HG02943 (cell line): ENCODE data around the gene PDP2.
"Not testable (repeated sequence)": the region's sequence is repeated elsewhere in the genome, so short reads cannot be mapped to it uniquely, and the experiment has no call there.

Source experiments
- ATAC-seq: cut with Tn5 transposase; IDR thresholded peaks from one replicate; pipeline ENCODE4 v1.9.1; 2021; ENCODE audit warnings: mild to moderate bottlenecking, low read depth, moderate library complexity; ENCODE audit not compliant: unreplicated experiment

PDP2 gene

DNA sequence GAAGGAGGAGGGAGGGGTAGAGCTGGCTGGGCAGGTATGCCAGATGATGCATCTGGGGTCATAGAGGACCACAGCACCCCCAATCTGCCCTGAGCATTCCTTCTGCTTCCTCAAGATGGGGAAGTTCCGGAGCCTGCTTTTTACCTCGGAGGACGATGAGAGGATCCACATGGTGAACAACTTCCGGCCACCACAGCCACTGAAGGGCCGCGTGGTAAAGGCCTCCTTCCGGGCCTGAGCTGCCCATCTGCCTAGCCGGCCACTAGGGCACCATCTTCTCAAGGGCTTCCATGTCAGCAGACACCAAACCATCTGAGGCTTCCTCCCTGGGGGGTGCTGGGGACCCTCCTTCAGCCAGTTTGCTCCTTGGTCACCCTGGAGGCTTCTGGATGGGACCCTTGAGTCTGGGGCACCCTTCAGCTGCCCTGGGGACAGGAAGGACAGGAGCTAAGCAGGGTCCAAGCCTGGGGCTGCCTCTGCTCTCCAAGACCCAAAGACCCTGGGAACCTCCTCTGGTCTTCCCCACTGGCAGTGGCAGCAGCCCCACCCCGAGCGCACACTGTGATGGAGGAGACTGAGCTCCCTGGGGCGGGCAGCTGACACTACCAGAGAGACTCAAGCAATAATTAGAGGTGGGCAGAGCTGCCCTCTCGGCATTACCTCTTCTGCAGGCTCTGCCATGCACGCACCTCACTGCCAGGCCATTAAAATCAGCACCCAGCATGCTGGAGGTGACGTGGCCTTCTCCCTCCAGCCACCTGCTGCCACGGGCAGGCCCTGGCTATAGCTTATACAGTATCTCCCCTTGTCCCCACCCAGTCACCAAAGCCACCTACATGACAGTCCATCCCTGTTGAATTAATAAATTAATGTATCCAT is 26.8 kb upstream of the PDP2 start:
- ATAC-seq, result no peak

- no peak for ATAC-seq
These were observed 24.1 kb upstream of the PDP2 start for GRCh38 chr16:66856184-66856730.

DNA sequence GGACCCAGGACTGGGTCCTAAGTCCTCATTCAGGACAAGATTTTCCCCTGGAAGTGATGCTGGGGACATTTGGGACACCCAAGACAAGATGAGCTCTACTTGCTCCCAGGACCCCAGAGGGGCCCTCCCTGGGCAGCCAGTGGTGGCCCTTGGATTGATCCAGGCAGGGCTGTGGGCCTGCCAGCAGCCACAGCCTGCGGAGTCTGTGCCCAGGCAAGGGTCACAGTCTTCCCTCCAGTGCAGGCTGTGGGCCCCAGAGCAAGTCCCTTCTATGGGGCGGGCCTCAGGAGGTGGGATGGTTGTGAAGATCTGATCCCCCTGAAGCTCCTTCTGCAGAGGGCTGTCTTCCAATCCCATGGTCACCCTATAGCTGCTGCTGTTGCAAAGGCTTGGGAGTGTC is 23.5 kb upstream of the PDP2 start:
- no peak for ATAC-seq

- no peak for ATAC-seq
These were observed 22.9 kb upstream of the PDP2 start for GRCh38 chr16:66857437-66857836.

DNA sequence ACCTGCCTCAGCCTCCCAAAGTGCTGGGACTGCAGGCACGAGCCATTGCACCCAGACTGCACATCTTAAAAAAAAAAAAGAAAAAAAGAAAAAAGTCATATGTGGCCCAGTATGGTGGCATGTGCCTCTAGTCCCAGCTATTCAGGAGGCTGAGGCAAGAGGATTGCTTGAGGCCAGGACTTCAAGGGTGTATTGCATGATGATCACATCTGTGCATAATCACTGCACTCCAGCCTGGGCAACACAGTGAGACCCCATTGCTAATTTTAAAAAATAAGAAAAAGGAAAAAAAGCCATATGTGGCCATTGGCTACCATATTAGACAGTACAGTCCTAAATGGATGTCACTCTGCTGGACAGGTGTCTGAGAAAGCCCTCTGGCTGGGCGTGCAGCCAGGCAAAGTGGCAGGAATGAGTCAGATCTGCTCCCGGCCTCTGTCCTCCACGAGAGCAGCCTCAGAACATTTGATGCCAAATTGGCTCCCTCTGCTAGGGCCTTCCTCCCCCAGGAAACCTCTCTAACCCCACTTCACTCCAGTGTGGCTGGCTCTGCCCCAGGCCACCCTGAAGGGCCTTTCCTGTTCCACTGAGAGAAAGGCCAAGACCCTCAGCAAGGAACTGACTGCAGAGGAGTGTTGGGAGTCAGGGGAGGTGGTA is 21.4 kb upstream of the PDP2 start:
- ATAC-seq, result no peak

GRCh38 chr16:66859397-66860068 is 20.8 kb upstream of the PDP2 start:
- no peak for ATAC-seq

- no peak for ATAC-seq
These were observed 18.2 kb upstream of the PDP2 start for GRCh38 chr16:66862023-66862520.

GRCh38 chr16:66863707-66864106 is 16.6 kb upstream of the PDP2 start:
- ATAC-seq, result no peak

GRCh38 chr16:66869424-66869823 is 10.9 kb upstream of the PDP2 start:
- no peak for ATAC-seq

- ATAC-seq, result not testable (repeated sequence)
These were observed 9.0 kb upstream of the PDP2 start for GRCh38 chr16:66871363-66871762.

- ATAC-seq, result no peak
These were observed 8.5 kb upstream of the PDP2 start for GRCh38 chr16:66871840-66872239.

DNA sequence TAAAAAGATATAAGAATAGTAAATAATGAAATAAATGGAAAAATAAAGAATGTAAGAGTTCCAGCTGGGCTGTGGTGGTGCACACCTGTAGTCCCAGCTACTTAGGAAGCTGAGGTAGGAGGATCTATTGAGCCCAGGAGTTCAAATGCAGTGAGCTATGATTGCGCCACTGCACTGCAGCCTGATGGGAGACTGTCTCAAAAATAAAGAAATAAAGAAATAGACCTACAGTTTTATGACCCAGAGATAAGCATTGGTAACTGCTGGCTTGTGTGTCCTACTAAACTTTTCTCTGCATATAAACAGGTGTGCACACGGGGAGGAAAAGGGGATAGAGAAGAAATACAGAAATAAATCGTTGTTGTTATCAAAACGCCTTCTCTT is 7.8 kb upstream of the PDP2 start:
- ATAC-seq, result no peak

GRCh38 chr16:66872943-66873684 is 7.2 kb upstream of the PDP2 start:
- ATAC-seq, result peak; percentile 90

DNA sequence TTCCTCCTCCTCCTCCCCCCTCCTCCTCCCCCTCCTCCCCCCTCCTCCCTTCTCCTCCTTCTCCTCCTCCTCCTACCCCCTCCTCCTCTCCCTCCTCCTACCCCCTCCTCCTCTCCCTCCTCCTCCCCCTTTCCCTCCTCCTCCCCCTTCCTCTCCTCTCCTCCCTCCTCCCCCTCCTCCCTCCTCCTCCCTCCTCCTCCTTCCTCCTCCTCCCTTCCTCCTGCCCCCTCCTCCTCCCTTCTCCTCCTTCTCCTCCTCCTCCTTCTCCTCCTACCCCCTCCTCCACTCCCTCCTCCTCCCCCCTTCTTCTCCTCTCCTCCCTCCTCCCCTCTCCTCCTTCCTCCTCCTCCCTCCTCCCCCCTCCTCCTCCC is 6.6 kb upstream of the PDP2 start:
- no peak for ATAC-seq

DNA sequence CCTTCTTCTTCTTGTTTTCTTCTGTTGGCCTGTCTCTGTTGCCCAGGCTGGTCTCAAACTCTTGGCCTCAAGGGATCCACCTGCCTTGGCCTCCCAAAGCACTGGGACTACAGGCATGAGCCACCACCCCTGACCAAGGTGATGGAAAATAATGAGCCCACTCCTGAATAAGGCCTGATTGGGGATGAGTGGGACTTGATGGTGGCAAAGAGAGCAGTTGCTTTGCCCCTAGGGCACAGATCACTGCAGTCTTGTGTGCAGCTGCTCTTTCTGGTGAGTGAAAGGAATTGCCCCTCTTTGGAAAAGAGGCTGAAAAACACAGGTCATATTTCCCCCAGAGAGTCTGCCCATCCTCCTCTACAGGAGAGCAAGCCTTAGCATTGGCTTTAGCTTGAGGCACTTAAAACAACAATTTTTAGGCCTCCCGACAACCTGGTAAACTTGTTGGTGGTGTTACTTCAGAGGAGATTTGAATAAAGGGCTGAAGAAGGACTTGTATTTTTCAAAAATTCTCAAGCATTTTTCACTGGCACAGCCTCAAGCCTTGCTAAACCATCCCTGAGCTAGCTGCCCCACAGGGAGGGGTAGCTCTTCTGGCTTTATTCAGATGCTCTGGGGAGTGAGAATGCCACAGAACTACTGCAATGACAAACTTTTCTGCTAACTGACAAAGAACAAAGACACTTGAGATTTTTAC is 6.1 kb upstream of the PDP2 start:
- ATAC-seq, result no peak

DNA sequence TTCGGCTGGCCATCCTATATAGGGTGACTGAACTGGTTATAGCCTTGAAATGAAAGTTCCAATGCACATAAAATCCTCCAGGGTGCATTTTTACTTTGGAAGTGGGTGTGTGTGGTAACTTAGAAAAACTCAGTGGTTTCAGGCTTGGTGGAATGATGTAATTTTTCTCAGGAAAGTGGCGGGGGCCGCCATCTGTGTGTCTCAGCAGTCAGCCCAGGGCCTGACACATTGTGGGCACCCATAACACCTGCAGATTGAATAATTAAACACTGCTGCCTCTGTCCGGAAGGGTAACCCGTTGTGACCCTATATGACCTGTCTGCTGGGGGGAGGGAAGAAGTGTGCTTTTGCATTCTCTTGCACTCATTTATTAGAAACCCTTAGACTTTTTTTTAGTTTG is 2.2 kb upstream of the PDP2 start:
- no peak for ATAC-seq

- peak; percentile 4 for ATAC-seq
These were observed 701 bp downstream of the PDP2 start for GRCh38 chr16:66881014-66881417.

DNA sequence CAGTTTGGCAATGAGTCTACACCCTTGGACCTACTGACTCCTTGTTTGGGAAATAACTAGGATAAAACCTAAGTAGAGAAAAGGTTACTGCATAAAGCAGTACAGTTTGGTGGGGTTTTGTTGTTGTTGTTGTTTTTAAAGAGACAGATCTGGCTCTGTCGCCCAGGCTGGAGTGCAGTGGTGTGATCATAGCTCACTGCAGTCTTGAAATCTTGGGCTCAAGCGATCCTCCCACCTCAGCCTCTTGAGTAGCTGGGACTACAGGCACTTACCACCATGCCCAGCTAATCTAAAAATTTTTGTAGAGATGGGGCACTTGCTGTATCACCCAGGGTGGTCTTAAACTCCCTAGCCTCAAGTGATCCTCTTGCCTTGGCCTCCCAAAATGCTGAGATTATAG is 1.2 kb downstream of the PDP2 start:
- ATAC-seq, result no peak

DNA sequence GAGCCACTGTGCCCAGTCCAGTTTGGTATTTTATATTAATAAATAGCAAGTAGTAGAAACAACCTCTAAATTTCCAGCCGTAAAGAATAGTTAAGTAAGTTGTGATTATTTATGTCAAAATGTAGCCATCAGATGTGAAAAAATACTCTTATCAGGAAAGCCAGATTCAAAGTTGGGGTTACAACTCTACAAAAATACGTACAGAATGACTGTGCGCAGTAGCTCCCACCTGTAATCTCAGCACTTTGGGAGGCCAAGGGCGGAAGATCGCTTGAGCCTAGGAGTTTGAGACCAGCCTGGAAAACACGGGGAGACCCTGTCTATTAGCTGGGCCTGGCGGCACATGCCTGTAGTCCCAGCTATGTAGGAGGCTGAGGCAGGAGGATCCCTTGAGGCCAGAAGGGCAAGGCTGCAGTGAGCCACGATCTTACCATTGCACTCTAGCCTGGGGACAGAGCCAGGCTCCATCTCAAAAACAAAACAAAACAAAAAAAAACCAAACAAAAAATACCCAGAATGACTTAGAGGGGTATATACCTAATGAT is 1.7 kb downstream of the PDP2 start:
- ATAC-seq, result no peak

DNA sequence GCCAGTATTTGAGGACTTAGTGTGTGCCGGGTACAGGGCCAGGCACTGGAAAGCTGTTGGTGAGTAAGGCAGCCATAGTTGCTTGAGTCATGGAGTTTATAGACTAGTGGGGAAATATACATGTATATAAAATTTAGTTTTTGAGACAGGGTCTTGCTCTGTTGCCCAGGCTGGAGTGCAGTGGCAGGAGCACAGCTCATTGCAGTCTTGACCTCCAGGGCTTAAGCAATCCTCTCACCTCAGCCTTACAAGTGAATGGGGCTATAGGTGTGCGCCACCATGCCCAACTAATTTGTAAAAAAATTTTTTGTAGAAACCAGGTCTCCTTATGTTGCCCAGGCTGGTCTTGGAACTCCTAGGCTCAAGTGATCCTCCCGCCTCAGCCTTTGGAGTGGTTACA is 2.4 kb downstream of the PDP2 start:
- no peak for ATAC-seq
